DMS 273 (cell line): ENCODE data around the gene AMFR.
"Not testable (repeated sequence)": the region's sequence is repeated elsewhere in the genome, so short reads cannot be mapped to it uniquely, and the experiment has no call there.

Experiments
- DNase-seq: peaks from one replicate; lab custom pipeline; 2025; ENCODE audit not compliant: unreplicated experiment; lab: John Stamatoyannopoulos, UW

Gene AMFR

DNA sequence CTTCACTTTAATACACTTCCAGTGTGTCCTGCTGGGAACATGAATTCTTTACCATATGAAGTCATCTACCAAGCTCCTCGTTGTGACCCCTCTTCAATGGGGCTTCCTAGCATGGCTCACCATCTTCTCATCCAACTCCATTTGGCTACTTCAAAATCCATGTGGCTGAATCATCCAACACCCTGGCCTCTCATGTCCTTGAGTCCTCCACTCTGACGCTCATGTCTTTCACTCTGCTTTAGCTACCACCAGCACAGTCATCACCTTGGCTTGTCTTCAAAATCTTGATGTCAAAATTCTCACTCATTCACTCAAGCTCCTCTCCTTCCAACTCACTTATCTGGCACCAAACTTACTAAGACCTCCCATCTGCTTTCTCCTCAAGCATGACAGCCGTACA, 35.8 kb downstream of the AMFR start:
- no peak for DNase-seq

DNA sequence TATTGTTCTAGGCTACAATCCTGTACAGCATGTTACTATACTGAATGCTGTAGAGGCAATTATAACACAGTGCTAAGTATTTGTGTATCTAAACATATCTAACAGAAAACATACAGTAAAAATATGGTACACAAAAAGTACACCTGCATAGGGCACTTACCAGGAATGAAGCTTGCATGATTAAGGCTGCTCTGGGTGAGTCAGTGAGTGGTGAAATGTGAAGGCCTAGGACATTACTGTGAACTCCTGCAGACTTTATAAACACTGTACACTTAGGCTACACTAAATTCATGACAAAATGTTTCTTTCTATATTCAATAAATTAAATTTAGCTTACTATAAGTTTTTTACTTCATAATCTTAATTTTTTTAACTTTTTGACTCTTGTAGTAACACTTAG, 37.1 kb downstream of the AMFR start:
- DNase-seq = no peak

DNA sequence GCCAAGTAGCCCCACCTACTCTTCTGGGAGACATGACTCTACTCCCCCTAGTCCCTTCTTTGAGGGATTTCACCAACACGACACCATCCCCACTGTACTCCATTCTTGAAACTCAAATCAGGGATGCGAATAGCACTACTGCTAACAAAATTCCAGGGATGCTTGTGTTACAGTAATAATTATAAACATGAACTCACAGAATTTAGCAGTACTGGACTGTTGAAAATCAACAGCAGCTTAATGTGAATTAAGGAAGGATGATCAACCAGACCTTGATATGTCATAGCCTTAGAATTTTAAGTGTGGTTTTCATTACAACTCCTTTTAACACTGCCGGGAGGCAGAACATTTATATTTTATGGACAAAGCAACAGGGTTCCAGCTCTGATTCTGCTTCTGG, 37.9 kb downstream of the AMFR start:
- DNase-seq = no peak

DNA sequence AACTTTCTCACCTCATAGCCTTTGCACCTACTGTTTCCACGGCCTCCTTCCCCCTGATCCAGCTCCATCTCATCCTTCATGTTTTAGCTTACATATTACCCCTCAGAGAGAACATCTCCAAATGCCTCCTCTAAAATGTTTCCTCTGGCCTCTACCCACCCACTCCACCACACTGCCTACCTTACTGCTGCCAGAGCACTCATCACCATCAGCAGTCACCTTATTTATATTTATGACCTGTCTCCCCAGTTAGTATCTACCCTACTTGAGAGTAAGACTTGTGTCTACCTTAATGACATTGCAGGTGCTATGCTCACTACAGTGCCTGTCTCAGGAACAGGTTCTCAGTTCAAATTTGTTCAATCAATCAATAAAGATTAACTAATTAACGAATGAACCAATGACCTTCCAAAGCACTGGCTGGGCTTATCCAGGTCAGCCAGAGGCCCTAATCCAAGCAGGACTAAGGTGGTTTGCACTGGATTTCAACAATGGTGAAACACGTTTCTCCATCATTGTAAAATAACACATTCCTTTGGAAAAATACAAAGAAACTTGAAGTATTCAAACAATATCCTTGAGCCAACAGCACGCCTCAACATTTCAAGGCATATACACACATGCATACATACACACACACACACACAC, 41.1 kb downstream of the AMFR start:
- DNase-seq = no peak

DNA sequence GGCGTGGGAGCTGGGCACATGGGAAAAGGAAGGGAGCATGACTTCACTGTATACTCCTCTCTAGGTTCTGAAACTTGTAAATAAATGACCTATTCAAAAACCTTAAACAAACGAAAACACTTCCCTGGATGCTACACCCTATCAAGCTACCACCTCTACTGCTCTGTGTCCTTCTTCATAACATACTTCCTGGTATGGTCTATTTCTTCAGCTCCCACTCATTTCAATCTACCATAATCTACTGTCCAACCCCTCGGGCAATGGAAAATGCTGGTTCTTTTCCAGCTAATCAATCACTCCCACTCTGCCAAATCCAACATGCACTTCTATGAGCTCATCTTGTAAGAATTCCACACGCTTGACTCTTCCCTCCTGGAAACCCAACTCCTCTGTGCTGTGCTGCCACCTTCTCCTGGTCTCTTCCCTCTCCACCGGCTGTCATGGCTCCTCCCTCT, 42.4 kb downstream of the AMFR start:
- no peak for DNase-seq

DNA sequence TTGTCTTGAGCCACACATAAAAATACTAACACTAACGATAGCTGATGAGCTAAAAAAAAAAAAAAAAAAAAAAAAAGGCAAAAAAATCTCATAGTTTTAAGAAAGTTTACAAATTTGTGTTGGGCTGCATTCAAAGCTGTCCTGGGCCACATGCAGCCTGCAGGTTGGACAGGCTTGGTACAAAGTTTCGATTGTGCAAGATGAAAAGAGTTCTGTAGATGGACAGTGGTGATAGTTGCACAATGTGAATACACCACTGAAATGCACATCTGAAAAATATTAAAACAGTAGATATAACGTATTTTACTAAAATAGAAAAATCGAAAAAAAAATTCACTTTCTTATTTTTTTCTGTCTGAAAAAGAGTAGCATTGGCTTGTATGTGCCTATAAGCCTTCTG, 42.9 kb downstream of the AMFR start:
- no peak for DNase-seq

DNA sequence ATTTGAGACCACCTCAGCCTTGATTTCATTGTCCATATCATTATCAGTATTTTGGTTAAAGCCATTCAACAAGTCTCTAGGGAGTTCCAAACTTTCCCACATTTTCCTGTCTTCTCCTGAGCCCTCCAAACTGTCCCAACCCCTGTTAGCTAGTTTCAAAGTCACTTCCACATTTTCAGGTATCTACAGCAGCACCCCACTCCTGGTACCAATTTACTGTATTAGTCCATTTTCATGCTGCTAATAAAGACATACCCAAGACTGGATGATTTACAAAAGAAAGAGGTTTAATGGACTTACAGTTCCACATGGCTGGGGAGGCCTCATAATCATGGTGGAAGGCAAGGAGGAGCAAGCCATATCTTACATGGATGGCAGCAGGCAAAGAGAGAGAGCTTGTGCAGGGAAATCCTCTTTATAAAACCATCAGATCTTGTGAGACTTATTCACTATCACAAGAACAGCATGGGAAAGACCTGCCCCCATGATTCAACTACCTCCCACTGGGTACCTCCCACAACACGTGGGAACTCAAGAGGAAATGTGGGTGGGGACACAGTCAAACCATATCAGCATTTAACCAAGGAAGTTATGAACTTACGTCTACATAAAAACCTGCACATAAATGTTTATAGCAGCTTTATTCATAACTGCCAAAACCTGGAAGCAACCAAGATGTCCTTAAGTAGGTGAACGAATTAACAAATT, 44.4 kb downstream of the AMFR start:
- DNase-seq = not testable (repeated sequence)

DNA sequence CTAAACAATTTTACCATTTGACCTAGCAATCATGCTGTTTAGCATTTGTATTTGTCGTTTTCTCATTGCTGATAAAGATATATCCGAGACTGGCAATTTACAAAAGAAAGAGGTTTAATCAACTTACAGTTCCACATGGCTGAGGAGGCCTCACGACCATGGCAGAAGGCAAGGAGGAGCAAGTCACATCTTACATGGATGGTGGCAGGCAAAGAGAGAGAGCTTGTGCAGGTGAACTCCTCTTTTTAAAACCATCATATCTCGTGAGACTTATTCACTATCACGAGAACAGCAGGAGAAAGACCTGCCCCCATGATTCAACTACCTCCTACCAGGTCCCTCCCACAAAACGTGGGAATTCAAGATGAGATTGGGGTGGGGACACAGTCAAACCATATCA, 46.3 kb downstream of the AMFR start:
- DNase-seq = not testable (repeated sequence)

DNA sequence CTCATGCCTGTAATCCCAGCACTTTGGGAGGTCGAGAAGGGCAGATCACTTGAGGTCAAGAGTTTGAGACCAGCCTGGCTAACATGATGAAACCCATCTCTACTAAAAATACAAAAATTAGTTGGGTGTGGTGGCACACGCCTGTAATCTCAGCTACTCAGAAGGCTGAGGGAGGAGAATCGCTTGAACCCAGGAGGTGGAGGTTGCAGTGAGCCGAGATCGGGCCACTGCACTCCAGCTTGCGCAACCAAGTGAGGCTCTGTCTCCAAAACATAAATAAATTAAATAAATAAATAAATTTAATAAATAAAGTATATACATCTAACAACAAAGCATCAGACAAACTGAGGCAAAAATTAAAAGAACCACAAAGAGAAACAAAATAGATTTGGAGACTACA, 49.6 kb downstream of the AMFR start:
- not testable (repeated sequence) for DNase-seq

DNA sequence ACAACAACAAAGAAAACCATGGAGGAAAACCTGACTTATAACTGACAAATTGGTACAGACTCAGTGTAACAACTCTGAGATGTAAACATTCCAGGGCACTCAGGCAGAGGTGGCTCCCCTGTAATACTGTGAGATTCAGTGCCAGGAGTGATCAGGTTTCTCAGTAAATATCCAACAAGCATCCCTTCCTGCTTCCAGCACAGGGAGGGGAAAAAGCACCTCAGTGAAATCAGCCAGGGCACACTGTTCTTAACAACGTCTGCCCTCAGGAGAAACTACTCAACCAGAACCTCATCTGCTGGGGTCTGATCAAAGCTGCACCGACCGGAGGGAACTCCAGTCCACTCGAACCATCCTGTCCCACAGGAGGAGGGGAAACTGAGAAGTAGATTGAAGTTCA, 52.3 kb downstream of the AMFR start:
- peak; percentile 43 for DNase-seq

DNA sequence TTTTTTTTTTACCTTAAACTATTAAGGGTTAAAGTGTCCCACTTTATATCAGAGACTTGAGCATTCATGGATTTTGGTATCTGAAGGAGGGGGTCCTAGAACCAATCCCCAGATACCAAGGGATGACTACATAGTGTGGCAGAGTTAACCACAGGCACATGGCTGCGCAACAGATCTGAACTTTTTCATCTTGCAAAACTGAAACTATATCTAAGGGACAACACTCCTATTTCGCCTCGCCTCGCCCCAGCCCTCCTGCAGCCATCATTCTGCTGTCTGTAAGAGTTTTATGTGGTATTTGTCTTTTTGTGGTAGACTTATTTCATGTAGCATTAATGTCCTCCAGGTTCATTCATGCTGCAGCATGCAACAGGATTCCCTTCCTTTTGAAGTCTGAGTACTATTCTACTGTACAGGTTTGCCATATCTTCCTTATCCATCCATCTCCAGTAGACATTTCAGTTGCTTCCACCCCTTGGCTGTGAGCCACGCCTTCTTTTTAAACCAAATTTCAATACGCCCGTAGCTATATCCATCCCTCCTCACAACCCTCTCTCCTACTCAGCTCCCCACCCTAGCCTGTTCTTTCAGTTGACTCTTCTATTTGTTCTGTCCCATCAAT, 53.2 kb downstream of the AMFR start:
- no peak for DNase-seq

DNA sequence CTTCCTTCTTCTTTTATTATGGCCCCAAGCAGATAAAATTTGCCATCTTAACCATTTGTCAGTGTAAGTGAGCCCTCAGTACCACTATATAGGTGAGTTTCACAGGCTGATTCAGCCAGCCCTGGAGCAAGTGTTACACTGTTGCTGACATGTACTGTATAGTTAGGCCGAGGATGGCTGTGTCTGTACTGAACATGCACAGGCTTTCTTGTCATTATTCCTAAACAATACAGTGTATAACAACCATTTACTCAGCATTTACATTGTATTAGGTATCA, 53.7 kb downstream of the AMFR start:
- DNase-seq = no peak

DNA sequence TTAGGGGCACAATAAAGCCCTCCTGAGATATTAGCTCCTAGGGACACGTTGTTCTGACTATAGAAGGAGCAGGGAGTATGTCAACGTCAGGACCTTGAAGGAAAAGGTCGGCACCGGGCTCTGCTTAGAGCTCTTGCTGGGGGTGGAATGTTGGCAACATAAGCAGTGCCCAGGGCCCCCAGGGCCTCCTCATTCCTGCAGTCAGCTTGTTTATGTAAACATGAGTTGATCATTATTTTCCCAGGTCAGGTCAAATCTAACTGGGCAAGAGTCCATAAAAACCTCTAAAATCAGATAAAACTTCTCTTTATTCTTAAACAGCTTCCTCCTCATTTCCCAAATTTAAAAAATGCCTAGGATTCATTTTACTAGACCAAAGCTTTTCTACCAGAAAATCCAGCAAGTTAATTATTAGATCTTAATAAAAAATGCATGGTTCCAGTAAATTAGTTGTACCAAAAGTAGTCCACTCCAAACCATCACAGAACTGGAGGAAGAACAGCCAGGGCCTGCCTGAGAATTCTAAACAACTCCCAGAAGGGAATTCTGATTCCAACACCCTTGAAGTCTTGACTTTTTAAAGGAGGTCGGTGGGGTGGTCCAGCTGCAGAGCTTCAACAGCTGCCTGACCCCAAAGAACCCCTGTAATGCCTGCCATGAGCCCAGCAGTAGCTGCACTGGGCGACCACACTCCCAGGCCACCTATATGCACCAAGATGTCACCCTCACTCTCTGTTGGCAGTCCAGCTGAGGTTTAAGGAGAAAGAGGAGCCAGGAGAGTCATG, 54.3 kb downstream of the AMFR start:
- DNase-seq = no peak

DNA sequence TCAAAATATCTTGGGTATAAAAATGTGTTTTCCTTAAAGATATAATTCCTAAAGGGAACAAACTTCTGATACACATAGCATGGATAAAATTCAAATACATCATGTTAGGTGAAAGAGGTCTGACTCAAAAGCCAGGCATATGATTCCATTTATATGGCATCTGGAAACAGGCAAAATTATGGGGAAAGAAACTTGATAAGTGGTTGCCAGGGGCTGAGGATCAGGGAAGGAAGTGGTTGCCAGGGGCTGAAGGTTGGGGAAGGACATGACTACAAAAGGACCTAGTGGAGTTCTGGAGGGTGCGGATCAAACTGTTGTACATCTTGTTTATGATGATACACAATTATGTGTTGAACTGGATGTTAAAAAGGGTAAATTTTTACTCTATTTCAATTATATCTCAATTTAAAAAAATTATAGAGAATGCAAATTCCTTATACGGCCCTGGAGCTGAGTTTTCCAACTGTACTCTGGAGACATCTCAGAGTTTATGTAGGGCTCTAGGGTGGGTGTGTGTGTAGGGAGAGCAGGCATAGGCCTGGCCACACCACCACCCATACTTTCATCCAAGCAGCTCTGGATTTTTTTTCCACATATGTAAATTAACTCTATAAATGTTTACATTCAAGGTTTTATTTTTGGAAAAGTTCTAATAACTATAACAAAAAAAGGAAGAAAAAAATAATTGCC, 55.0 kb downstream of the AMFR start:
- peak; percentile 48 for DNase-seq

DNA sequence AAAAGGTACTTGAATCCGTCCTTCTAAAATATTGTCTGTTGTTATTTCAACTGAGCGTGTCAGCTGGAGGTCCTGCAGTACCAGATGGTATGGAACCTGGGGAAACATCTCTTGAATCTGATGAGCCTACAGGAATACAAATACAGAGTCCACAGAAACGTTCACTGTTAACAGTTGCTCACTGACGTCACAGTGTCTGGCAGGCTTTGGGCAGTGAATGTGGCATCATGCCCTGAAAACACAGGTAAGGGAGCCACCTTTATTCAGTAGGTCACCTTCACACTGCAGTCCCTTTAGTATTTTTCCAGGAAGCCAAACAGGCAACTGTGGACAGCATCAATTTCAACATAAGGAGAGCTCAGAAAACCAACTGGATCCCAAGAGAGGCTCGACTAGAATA, 56.1 kb downstream of the AMFR start:
- DNase-seq = peak; percentile 58

DNA sequence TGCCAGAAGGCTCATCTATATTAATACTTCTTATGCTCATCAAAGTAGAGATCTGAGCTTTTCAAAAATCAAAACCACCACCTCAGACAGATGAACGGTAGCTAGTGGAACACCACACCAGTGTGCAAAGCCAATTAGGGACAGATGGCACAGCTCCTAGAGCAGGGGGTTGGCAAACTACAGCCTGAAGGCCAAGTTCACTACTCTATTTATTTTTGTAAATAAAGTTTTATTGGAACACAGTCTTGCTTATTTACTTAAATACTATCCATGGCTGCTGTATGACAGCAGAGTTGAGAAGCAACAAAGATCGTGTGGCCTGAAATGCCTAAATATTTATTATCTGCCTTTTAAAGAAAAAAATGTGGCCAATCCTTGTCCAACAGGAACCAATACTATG, 56.8 kb downstream of the AMFR start:
- peak; percentile 79 for DNase-seq

DNA sequence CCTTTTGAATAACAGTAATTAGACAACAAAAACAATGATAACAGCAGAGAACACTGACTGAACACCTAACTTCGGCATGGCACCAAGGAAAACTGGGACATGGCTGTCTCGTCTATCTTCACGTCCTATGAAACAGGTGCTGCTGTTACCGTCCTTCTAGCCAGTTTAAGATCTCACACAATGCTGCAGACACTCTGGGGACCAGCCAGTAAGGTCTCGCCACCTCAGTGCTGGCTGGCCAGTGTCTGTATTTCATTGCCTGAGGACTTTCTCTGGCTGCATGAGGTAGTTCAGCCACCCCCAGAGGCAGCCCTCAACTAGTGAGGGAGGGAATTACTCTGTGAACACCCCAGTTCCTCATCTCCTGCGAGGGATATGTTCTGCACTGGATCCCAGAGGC, 57.6 kb downstream of the AMFR start:
- DNase-seq = no peak

DNA sequence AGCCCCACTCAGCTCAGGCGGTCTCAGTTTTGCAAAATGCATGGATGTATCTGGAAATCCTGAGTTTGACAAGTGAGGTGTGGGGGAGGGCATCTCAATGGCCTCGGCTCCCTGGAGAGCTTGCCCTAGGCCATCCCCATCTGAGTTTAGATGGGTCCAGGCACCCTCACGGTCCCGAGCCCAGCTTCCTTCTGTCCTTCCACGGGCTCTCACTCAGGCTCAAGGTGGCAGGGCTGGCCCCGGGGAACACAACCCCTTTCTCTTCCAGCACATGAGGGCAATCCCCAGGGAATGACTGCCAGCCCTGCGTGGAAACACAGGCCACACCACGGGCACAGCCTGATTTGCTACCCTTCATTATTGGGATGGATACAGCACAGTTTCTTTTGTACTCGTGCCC, 58.4 kb downstream of the AMFR start:
- no peak for DNase-seq

DNA sequence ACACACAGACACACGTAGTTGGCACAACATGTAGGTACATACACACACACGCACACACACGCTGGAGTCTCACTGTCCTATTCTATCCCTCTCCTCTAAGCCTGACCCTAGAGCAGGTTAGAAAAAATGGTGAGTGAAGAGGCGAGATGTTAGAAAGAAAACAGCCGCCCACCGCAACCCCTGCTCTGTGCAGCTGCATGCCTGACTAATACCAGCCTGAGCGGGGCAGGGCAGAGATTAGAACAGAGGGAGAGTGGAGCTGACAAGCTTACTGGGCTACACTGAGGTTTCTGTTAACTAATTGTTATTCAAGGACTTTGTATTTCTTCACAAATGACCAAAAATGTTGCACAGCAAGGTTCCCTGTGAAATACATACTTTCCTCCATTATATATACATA, 59.8 kb downstream of the AMFR start:
- no peak for DNase-seq

DNA sequence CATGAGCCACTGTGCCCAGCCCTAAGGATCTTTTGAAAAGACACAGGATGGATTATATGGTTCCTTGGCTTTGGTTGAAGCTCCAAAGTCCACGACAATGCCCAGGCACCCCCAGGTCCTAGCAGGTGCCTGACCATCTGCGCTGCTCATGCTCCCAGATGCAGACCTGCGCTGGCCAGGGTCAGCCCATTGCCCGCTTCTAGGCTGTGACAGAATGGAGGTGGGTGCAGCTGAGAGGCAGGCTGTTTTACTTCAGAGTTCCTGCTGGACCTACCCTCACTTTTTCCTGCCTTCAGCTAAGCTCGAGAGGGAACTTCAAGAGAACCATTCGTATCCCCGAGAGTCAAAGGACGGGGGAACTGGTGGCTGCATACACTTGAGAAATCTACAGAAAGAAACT, 60.5 kb downstream of the AMFR start:
- DNase-seq = no peak

DNA sequence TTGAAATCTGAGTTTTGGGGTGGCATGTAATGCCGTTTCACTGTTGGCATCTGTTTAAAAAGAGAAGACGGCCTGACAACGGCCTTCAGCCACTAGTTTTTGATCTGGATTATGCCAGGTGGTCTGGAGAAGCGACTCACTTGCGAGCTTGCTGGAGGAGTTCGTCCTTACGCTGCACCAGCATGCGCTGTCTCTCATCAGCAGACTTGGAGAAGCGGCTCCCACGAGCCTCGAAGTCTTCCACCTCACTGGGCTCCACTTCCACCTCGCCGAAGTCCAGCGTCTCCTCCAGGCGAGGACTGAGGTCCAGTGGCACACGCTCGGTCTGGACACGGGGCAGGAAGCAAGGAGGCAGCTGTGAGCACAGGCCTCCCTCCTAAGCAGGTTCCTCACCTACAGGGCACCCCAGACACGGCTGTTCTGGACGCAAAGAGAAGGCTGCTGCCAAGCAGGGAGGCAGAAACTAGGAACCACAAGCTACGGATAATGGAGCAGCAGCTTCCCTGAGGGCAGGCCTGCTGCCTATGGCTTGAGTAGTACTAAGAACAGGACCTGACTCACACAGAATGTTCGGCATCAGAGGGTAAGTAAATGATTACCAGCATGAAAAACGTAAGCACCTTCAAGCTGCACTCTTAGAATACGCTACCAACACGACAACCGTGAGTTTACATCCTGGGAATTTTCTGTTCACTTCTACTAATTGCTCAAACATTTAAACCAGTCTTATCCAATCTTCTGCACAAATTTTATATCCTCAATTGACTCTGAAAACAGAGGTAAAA, 61.4 kb downstream of the AMFR start:
- DNase-seq = no peak
